Measurements from ENCODE around the gene HRH1.
"Not testable (repeated sequence)": the region's sequence is repeated elsewhere in the genome, so short reads cannot be mapped to it uniquely, and the experiment has no call there.

Gene HRH1

DNA sequence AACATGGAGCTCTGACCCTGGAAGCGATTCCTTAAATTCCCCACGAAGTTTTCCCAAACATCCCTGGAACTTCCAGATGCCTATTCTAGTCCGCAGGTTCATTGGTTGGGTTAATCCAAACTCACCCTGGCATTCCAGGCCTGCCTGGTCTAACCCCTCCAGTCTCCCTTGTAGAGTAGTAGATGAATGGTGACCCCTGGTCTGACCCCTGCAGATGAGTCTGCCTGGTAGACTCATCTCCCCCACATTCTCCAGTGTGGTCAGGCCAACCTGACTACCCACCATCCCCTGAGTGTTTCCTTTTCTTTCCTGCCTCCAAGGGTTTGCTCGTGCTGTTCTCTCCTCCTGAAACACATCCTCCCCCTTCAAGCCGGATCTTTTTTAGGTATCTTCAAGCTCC lies 10.8 kb upstream of the HRH1 start:
- DNase-seq (ENCODE audit: low spot score) = no peak

DNA sequence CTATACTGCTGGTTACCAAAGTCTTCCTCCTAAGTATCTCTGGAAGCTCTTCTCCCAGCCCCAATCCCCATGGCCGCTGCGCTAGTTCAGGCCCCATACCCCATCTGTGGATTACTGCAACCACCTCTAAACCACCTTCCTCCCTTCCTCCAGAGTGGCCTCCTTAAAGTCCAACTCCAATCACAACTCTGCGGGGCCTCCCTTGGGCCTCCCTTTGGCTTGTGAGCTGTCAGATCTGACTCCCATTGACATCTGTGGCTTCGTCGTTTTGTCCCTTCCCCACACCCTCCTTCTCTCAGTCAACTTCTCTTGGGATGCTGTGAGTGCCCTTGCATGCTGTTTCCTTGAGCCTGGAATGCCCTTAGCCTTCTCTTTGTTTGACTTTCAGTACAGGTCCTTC lies 9.3 kb upstream of the HRH1 start:
- no peak for DNase-seq (ENCODE audit: low spot score)

DNA sequence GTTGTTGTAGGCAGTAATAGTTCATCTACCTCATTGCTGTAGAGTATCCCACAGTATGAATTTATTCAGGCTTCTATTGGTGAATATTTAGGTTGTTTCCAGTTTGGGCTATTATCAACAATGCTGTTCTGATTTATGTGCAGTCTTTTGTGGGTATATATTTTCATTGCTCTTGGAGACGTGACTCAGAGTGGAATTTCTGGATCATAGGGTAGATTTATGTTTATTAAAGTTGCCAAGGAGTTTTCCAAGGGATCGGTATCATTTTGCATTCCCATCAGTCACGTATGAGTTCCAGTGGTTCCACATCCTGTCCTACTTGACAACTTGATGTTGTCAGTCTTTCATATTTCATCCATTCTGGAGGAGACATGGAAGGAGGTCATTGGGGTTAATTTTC lies 8.4 kb upstream of the HRH1 start:
- DNase-seq (ENCODE audit: low spot score) = no peak

DNA sequence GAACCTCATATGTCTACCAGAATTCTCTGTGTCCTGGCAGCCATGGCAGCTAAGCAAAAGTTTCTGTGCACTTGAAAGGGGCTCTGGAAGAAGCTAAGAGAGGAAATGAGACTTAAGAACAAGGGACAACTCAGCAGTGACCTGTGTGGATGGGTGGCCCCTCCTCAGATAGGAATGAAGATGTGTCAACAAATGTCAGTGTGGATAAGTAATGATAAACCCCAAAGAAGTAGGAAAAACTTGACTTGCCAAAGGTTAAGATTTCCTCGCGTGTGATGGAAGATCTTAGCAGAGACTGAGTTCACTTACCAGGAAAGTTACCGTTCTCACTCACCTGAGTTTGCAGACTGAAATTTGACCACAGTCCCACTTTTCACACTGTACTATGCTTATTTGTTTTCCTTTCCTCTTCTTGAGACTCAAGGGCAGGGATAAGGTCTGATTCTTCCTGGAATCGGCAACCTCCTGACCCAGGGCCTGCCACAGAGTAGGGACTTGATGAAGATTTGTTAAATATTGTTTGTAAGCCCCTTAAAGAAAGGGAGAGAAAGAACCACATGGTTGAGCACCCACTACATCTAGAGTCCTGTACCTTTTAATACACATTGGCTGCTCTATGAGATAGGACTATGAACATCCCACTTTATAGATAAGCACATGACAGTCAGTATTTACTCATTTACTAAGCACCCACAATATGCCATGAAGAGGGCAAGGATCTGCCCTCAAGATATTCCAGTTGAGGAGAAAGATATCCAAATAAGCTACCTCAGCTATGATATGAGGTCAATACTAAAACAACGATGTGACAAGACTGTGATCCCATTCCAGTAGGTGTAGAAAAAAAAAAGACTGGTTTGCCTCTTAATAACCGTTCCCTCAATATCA lies 7.3 kb upstream of the HRH1 start:
- DNase-seq (ENCODE audit: low spot score) = no peak

DNA sequence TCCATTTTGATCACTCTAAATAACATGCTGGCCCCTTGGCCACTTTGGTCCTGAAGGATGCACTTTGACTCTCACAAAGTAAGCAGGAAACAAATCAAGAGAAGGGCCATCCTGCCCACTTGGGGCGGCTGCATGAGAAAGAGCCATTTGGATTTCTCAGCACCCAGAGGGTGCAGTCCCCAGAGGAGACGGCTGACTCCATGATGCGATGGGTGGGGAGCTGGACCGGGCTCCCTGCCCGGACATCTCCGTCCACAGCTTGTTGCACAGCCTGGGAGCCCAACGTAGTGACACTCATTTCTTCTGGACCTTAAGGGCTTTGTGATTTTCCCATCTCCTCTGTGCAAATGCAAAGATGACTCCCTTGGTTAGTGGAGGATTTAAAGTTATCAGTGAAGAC lies 4.0 kb upstream of the HRH1 start:
- no peak for DNase-seq (ENCODE audit: low spot score)

DNA sequence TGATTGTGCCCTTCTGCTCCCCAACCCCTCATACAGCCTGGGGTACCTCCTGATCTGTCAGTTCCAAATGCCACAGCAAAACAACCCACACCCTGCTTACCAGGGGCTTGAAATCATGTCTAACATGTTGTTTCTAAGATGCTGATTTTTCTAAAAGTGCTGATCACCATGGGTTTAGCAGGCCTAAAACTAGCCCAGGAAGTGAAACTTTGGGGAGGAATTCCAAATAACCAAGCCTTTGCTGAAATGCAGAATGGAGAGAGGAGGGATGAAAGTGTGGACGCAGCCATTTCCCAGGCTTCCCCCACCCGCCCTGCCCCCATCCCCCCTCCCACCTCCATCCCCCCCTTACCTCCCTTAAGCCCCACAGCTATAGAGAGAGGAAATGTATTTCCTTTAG lies 2.0 kb upstream of the HRH1 start:
- DNase-seq (ENCODE audit: low spot score) = no peak

DNA sequence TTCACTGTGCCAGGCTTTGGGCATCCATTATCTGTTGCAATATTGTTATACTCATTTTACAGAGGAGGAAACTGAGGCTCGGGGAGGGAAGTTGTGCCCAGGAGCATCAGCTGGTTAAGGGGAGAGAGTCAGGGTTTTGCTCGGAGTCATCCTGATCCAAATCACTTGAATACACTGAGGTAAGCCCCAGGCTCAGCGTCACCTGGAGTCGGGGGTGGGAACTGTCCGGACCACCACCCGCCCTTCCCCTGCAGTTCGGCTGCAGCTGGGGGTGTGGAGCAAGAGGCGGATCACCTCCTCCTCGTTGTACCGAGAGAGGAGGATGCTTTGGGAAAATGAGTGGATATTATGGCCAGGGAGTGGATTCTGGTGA lies 646 bp downstream of the HRH1 start:
- no peak for DNase-seq (ENCODE audit: low spot score)

DNA sequence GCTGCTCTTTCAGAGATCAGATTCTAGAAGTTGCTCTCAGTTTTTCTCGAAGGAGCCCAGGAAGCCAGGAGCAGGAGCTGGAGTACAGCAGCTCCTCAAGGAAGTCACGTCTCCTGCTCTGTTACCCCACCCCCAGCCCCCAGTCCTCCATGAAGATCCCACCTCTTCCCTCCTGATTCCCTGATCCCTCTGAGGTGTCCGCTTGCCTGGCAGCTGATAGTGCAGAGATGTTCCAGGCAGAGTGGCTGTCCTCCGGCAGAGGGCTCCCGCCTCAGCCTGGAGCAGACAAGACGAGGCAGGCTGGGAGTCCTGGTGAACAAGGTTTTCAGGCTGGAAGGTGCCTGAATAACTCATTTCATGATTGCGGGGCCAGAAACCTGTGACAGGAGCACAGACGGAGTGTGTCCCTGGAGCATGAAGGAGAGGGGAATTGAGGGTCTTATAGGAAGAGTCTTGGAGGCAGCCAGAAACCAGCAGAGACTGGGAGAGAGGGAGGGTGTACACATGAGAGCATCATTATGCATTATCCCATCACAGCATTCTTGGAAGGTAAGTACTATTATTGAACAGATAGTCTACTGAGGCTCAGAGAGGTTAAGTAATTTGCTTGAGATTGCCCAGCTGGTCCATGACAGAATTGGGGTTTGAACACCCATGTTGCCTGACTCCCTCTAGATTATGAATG lies 1.2 kb downstream of the HRH1 start:
- peak; percentile 48 for DNase-seq (ENCODE audit: low spot score)

DNA sequence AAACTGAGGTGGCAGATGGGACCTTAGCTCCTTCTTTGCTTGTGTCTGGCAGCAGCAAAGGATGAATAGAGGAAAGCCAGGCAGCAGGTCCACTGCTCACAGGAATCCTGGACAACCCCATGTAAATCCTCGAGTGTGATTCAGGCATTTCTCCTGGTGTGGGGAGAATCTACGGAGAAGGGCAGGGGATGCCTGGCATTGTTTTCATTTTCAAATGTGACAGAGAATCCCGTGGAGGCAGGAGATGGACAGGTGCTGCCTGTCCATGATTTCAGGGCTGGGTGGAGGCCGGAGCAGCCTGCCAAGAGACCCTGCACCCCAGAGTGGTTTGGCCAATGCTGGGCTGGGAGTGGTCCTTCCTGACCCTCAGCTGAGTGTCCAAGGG lies 1.7 kb downstream of the HRH1 start:
- DNase-seq (ENCODE audit: low spot score) = no peak

DNA sequence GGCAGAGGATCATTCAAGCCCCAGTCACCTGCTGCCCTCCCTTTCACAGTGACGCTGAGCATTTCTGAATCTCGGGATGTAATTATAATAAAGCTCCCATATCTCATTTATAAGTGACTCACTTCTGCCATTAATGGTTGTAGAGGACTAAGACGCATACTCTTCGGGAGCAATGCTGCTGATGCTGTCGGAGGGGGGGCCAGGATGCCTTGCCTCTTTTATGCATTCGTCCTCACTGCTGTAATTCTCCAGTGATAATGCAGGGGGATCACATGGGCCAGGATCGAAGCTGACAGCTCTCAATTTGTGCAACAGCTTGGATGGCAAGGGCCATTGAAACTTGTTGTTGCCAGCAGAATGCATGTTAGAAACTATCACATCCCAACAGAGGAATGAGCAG lies 3.1 kb downstream of the HRH1 start:
- DNase-seq (ENCODE audit: low spot score) = no peak

DNA sequence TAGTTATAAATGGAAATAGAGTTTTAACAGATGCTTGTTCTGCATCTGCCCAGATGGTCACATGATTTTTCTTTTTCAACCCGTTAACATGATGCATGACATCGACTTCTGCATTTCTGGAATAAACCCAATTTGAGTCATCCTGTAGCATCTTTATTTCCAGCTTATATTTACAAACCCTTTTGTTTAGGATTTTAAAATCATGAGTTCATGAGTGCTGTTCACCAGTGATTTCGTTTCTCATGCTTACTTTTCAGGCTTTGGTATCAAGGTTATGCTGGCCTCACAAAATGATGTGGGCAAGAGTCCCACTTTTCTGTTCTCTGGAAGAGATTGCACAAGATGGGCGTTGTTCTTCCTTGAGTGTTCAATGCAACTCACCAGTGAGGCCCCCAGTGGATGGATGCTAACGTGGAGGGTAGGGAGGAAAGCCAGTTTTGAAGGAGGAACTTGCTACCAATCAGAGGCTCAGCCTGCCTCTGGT lies 5.2 kb downstream of the HRH1 start:
- DNase-seq (ENCODE audit: low spot score) = no peak

DNA sequence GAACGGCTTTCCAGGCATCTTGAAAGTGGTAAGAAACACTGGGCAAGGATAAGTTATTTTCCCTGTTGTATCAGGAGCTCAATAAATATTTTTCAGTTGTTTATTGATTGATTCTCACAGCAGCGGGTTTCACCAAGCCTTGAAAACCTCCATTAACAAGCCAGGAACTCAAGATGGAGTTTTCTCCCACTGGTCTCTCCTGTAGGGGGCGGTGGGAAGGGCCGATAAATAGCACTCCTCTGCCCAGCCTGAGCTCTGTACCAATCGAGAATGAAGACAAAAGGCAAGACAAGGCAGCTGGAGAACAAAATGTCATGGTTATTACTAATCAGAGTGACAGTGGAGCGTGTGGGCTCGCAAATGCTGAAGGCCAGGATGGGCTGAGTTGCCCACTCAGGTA lies 7.4 kb downstream of the HRH1 start:
- DNase-seq (ENCODE audit: low spot score) = no peak

DNA sequence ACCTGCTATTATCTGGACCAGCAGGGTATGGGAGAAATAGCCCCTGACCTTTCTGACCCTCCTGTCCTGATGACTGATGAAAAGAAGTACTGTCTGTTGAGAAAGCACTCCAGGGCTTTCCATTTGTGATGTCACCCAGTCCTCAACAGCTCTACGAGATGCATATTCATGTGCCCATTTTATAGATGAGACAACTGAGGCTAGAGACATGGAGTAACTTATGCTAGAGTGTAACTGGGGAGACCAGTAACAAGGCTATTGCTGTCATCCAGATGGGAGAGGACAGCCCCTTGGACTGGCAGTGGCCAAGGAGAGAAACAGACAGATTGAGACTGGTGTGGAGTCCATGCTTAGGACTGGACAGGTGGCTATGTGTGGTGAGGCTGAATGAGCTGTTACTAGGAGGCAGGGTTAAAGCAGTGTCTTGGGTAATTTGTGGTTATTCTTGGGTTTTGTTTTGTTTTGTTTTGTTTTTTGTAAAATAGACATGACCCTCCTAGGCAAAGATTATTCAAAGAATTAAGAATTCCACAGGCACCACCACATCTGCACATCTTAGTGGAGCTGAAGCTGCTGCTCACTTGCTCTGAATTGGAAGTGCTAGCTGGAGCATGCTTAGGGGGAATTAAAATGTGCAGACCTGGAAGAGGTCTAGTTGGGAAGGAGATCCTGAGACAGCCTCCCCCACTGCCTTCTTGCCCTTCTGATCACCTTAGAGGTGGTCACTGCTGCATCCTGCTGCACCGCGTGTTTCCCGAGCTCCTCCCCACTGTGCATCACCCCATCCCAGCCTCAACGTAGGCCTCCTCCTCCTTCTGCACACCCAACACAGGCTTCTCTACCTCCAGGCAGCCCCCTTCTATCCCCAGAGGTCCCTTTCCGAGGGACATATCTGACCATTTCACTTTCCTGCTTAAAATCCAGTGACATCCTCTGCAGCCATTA lies 8.4 kb downstream of the HRH1 start:
- DNase-seq (ENCODE audit: low spot score) = no peak

DNA sequence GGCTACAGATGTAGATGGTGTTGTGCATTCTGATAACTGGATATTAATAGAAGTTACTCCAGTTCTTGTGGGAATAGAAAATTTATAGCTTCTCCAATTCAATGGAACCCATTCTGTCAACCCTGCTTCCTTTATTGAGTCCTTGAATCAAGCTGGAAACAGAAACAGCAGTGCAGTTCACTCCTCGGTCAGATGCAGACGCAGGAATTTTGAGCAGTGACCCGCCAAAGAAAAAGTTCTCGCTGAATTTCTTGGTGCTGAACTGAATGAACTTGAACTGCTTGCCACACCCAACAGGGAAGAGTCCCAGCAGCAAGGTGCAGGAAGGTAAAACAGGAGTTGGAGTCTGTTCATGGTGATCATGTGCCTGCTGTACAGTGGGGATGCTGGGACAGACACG lies 10.3 kb downstream of the HRH1 start:
- DNase-seq (ENCODE audit: low spot score) = no peak

DNA sequence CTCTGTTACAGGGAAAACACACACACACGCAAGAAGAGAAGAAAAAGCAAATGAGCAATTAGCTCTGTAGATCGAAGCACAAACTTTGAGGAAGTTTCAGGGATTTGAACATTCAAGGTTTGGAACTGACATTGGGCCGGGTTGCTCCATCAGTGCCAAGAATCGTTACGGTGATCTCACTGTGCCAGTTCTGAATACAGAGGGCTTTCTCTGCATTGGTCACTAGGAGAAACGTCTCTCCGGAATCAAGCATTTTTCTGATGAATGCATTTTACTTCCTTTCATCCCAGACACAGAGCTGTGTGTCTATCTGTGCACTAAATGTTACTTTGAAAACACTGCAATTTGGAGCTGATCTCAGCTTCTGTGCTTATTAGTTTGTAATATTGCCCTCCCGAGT lies 11.2 kb downstream of the HRH1 start:
- no peak for DNase-seq (ENCODE audit: low spot score)

DNA sequence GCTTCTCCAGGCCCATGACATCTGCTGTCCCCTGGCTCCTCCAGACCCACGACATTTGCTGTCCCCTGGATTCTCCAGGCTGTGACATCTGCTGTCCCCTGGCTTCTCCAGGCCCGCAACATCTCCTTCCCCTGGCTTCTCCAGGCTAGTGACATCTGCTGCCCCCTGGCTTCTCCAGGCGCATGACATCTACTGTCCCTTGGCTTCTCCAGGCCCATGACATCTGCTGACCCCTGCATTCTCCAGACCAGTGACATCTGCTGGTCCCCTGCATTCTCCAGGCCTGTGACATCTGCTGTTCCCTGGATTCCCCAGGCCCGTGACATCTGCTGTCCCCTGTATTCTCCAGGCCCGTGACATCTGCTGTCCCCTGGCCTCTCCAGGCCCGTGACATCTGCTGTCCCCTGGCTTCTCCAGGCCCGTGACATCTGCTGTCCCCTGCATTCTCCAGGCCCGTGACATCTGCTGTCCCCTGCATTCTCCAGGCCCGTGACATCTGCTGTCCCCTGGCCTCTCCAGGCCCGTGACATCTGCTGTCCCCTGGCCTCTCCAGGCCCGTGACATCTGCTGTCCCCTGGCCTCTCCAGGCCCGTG lies 12.6 kb downstream of the HRH1 start:
- DNase-seq (ENCODE audit: low spot score) = not testable (repeated sequence)

DNA sequence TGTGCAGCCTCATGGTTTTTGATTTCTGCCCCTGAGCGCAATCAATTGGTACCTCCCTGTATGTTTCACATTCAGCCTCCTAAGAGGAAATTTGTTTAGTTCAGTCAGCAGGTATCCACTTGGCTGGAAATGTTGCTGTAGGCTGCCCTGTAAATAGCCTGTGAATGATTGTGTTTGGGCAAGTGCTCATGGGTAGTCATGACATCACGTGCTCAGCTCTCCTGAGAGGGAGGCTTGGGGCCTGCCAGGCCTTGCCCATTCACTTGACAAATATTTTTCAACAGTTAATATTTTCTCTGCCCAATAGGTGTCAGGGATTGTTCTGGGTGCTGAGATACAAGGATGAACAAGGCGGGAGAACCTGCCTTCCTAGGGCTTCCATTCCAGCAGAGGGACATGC lies 13.3 kb downstream of the HRH1 start:
- no peak for DNase-seq (ENCODE audit: low spot score)

DNA sequence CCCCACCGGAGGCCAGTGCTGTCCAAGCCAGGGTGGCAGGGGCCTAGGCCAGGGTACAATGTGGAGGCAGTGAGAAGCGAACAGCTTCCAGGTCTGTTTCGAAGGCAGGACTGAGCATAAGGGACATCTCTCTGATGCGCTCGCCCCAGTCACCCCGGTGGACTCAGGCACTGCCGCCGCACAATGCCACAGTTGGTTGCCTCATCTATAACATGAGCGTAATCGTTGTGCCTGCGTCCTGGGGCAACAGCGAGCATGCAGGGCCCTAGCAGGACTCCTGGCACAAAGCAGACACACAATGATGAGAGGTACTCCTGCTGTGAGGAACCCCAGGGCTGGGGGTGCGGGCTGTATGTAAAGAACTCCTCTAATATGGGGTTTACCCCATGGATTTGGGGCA lies 14.1 kb downstream of the HRH1 start:
- DNase-seq (ENCODE audit: low spot score) = no peak

DNA sequence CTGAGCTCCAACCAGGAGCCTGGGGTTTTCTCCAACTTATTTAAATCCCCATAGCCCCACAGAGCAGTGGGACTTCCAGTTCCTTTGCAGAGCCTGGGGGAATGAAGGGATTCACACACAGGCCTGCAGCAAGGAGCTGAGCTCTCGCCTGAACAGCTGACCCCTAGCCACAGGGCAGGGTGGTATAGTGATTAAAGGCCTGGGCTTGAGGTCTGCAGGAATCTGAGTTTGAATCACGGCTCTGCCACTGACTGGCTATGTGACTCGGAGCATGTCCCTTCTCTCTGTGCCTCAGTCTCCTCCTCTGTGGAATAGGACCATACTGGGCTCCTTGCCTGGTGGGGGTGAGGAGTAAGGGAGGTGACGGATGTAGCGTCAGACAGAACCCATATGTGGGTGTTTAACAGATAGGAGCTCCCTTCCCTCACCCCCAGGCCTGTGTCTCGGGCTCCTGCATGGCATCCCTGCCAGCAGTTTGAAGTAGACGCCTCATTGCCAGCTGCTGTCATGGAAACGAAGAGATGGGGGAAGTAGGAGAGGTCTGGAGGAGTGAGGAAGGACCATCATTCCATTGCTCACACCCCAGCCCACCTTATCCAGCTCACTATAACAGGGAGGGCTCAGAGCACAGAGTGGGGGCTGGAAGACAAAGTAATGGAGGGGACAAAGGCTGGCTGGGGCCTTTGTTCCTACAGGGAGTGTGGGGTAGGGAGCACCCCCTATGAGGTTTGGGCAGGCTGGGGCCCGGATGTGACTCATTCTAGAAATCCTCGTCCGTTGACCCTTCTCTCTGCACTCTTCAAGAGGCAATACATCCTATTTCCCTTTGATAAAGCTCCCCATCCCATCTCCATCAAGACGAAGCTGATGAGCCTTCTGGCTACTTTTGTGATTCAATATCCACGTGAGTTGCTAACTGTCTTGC lies 14.8 kb downstream of the HRH1 start:
- no peak for DNase-seq (ENCODE audit: low spot score)

DNA sequence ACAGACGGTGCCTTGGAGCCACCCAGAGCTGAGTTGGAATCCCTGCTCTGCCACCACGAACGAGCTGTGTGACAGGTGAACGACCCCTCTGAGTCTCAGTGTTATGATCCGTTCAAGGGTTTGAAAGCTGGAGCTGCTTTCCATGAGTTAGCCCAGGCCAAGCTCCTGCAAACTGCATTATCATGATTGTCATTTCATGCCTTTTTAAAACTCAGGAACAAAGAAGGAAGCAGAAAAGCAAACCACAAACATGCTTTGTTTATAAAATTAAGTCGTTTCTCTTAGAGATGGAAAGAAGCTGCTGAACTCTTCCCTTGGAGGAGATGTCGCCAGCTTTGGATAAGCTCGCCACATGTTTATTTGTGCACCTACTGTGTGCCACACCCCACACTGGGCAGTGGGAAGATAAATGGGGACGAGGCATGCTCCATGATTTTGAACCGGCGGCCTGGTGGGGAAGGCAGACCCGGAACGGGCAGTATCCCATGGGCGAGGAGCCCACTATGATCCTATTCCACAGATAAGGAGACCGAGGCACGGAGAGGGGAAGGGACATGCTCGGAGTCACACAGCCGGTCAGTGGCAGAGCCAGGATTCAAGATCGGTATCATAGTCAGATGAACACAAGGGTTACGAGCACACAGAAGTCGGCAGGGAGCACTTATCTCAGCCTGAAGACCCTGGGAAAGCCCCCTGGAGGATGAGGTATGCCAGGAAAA lies 15.9 kb downstream of the HRH1 start:
- no peak for DNase-seq (ENCODE audit: low spot score)
